GM12873 (cell line): ENCODE results near the gene MPZL3.

Experiments
- TF ChIP-seq, protein P1 (sequence below): IDR thresholded peaks from 2 replicates; pipeline ENCODE4 v1.5.1; 2012; ENCODE audit warnings: low read depth, mild to moderate bottlenecking, moderate library complexity, low read length, control low read depth; ENCODE audit not compliant: insufficient read depth; ENCODE audit errors: missing control alignments

The MPZL3 gene

DNA sequence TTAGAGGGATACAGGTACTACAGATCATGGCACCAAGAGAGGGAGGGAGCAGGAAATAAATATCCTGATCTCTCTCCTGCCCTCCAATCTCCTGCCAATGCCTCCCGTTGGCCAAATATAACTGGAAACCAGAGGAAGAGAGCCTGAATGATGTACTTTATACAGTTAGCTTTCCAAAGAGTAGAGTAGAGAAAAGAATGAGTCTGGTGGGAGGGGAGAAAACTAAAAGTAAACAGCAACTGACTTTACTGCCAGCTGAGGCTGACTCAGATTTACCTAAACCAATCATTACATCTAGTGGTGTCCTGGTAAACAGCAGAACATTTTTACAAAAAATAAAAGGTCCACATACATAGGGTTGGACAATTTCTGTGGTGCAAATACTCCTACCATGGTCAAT lies 5.1 kb downstream of the MPZL3 start:
- TF ChIP-seq, protein P1, sequence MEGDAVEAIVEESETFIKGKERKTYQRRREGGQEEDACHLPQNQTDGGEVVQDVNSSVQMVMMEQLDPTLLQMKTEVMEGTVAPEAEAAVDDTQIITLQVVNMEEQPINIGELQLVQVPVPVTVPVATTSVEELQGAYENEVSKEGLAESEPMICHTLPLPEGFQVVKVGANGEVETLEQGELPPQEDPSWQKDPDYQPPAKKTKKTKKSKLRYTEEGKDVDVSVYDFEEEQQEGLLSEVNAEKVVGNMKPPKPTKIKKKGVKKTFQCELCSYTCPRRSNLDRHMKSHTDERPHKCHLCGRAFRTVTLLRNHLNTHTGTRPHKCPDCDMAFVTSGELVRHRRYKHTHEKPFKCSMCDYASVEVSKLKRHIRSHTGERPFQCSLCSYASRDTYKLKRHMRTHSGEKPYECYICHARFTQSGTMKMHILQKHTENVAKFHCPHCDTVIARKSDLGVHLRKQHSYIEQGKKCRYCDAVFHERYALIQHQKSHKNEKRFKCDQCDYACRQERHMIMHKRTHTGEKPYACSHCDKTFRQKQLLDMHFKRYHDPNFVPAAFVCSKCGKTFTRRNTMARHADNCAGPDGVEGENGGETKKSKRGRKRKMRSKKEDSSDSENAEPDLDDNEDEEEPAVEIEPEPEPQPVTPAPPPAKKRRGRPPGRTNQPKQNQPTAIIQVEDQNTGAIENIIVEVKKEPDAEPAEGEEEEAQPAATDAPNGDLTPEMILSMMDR, result no peak

DNA sequence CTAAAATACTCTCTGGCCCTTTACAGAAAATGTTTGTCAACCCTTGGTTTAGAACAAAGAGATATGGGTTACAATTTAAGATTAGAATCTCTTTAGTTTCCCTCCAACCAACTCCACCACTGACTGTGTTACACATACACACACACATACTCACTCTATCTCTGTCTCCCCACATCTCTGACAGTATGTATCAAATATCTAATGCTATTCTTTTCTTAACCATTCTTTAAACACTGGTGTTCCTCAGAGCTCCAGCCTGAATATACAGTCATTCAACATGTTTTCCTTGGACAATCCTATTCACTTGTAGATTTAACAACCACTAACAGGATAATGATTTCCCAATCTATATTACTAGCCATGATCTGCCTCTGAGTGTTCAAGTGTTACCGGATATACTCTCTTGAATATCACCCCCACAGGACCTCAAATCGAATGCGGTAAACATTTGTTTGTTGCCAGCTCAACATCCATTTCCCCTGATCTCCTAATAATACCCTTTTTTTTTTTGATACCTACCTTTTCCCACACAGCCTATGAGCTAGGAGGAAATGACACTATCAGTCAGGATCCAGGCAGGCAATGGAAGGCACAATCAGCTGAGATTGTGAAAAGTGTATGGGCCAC lies 6.1 kb downstream of the MPZL3 start:
- TF ChIP-seq, protein P1, result no peak

DNA sequence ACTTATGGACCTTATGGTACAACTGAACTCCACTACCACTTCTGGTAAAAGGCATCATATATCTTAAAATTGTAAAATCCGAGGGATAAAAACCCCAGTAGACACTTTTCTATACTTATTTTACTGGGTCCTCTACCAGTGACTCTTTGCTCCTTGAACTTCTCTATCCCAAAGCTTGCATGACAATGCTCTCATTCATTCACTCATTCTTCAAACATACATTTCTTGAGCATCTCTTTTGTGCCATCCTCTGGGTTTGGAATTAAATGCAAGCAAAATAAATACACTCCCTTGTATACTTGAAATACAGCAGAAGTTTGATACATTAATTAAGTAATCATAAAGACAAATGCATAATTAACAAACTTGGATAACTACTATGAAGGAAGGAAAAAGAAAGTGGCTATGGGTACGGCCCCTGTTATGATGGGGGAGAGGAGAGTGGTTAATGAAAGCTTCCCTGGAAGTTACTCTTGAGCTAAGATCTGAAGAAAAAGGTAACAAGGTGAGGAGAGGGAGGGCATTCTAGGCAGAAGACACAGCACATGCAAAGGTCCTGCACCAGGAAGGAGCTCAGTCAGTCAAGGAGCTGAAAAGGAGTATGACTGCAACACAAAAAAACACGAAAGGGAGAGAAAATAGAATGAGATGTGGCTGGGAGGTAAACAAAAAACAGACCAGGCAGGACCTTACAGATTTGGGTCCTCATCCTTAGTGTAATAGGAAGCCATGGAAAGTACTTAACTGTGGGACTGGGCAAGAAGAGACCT lies 8.0 kb downstream of the MPZL3 start:
- TF ChIP-seq, protein P1, result no peak

DNA sequence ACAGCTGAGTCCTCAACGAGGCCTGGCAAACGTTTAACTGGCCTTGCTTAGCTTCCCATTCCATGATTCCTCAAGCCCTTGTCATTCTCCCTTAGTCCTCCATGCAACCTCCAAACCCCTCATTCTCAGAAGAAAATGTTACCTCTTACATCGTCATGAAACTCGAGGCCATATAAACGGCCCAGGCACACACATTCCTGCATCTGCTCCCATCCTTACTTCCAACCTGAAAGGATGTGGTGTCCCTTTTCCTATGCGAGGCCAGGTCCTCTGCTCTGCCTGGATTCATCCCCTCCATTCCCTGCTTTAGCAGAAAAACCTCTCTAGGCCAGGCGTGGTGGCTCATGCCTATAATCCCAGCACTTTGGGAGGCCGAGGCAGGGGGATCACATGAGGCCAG lies 9.0 kb downstream of the MPZL3 start:
- TF ChIP-seq, protein P1, result no peak

DNA sequence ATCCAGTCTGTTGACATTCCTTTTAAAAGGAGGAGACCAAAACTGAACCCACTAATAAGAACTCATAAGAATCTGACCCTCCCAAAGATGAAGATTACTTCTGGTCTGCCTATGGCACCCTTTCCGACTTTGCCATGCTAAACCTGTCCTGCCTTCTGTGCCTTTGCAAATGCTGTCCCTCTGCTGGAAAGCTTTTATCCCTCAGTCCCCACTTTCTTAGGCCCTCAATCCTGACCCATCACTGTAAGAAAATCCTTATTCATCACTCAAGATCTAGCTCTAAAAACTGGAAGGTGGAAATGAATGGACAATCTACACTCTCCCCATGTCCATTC lies 10.4 kb downstream of the MPZL3 start:
- TF ChIP-seq, protein P1, result no peak

DNA sequence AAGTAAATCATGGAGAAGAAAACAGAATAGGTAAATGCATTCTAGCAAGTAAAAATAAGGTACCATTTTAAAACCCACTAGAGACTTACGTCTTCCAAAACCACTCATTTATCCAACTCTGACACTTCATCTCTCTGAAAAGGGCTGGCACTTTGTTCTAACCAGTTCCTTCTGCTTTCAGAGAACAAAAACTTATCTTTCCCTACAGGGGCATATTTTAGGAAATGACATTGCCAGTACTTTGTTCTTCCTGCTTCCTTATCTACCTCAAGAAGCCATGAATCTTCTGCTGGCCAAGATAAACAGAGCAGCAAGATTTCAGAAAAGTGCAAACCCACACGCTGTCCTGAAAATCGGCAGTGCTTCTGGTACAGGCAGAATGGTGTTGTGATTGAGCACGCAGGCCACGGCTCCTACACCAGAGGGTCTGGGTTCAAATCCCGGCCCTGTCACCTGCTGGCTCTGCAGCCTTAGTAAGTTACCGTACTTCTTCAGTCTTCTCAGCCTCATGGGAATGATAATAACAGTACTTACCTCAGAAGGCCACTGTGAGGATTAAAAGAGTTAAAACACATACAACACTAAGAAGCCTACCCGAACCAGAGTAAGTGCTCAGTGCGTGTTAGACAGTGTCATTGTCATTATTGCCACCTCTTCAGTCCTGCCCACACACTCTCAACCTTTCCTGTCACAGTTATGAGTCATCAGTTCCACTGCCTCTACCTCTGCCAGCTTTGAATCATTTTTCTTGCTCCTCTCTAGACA lies 11.0 kb downstream of the MPZL3 start:
- TF ChIP-seq, protein P1, result no peak

DNA sequence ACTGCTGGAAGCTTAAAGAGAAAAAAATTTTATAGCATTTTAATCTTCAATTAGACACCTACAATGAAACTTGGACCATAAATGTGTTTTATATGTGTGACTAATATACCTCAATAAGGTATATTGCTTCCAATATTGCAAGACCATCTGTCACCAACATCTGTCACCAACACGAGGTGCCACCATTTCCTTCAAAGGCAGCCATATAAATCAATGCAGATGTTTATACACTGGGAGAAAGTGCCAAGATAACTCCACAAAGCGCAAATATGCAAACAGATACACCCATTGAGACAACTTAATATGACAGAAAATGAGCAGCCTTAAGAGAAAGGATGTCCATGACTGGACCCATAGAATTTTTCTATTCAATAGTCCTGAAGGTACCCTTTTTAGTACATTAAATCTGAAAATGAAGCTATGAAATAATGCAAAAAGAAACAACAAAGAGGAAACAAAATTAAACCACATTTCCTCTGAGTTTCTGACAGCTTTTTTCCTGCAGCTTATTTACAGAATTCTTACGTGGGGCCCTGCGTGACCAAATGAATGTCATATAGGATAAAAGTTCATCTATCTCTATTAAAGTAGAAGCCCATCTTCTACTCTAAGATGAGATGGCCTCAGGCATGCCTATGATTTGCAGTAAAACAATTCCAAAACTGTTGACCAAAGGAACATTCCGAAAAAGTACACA lies 12.5 kb downstream of the MPZL3 start:
- TF ChIP-seq, protein P1, result no peak
